GM21360 (cell line): ENCODE measurements around the gene COMMD9.
"Not testable (repeated sequence)": the region's sequence is repeated elsewhere in the genome, so short reads cannot be mapped to it uniquely, and the experiment has no call there.

Source experiments
- ATAC-seq: cut with Tn5 transposase; IDR thresholded peaks from one replicate; pipeline ENCODE4 v1.9.1; 2021; ENCODE audit warnings: mild to moderate bottlenecking, moderate library complexity; ENCODE audit not compliant: unreplicated experiment

Gene COMMD9

GRCh38 chr11:36289226-36289852, at the start of gene COMMD9:
TSS of gene COMMD9 (minus strand) at chr11:36289424. CDS start at chr11:36289412, 12 bp downstream.
- peak; percentile 98 for ATAC-seq

GRCh38 chr11:36333897-36334296, 44.7 kb upstream of the COMMD9 start:
- no peak for ATAC-seq

GRCh38 chr11:36333468-36333867, 44.2 kb upstream of the COMMD9 start:
- ATAC-seq: no peak

GRCh38 chr11:36330411-36330810, 41.2 kb upstream of the COMMD9 start:
- no peak for ATAC-seq

GRCh38 chr11:36328966-36329673, 39.9 kb upstream of the COMMD9 start:
- ATAC-seq: no peak

- ATAC-seq: peak; percentile 68
Observed at GRCh38 chr11:36326524-36327419, 37.5 kb upstream of the COMMD9 start.

- ATAC-seq: not testable (repeated sequence)
Observed at GRCh38 chr11:36325403-36325802, 36.2 kb upstream of the COMMD9 start.

- ATAC-seq: not testable (repeated sequence)
Observed at GRCh38 chr11:36324956-36325355, 35.7 kb upstream of the COMMD9 start.

GRCh38 chr11:36317992-36318391, 28.8 kb upstream of the COMMD9 start:
- ATAC-seq: no peak

- ATAC-seq: no peak
Observed at GRCh38 chr11:36316049-36316448, 26.8 kb upstream of the COMMD9 start.

- no peak for ATAC-seq
Observed at GRCh38 chr11:36314434-36314767, 25.2 kb upstream of the COMMD9 start.

- ATAC-seq: no peak
Observed at GRCh38 chr11:36313750-36314433, 24.7 kb upstream of the COMMD9 start.

GRCh38 chr11:36312611-36313472, 23.6 kb upstream of the COMMD9 start:
- no peak for ATAC-seq

GRCh38 chr11:36311926-36312595, 22.8 kb upstream of the COMMD9 start:
- ATAC-seq: no peak

- ATAC-seq: no peak
Observed at GRCh38 chr11:36309779-36310178, 20.6 kb upstream of the COMMD9 start.

- no peak for ATAC-seq
Observed at GRCh38 chr11:36308577-36308976, 19.4 kb upstream of the COMMD9 start.

GRCh38 chr11:36306888-36307287, 17.7 kb upstream of the COMMD9 start:
- no peak for ATAC-seq

GRCh38 chr11:36305047-36305446, 15.8 kb upstream of the COMMD9 start:
- ATAC-seq: no peak

- ATAC-seq: no peak
Observed at GRCh38 chr11:36304351-36304750, 15.1 kb upstream of the COMMD9 start.

GRCh38 chr11:36300650-36301049, 11.4 kb upstream of the COMMD9 start:
- ATAC-seq: no peak
